HG03571 (cell line): ENCODE results near the gene PVR.
"Not testable (repeated sequence)": the region's sequence is repeated elsewhere in the genome, so short reads cannot be mapped to it uniquely, and the experiment has no call there.

Experiments
- ATAC-seq: cut with Tn5 transposase; IDR thresholded peaks from one replicate; pipeline ENCODE4 v1.9.1; 2021; ENCODE audit not compliant: unreplicated experiment

The PVR gene

GRCh38 chr19:44643605-44644401 lies at the start of gene PVR:
Gene PVR, plus strand, starts transcription at chr19:44643910. Its CDS starts 187 bp downstream, at chr19:44644097.
- no peak for ATAC-seq

GRCh38 chr19:44596428-44597130 lies 47.1 kb upstream of the PVR start:
- no peak for ATAC-seq

- no peak for ATAC-seq
Observed at GRCh38 chr19:44597131-44597491, 46.6 kb upstream of the PVR start.

GRCh38 chr19:44598355-44598754 lies 45.4 kb upstream of the PVR start:
- ATAC-seq, result no peak

GRCh38 chr19:44598880-44599279 lies 44.8 kb upstream of the PVR start:
- ATAC-seq, result no peak

GRCh38 chr19:44600466-44600865 lies 43.2 kb upstream of the PVR start:
- ATAC-seq, result no peak

- ATAC-seq, result no peak
Observed at GRCh38 chr19:44602081-44602480, 41.6 kb upstream of the PVR start.

GRCh38 chr19:44603201-44603945 lies 40.3 kb upstream of the PVR start:
- ATAC-seq, result no peak

GRCh38 chr19:44604241-44604640 lies 39.5 kb upstream of the PVR start:
- ATAC-seq, result no peak

- ATAC-seq, result no peak
Observed at GRCh38 chr19:44605547-44605946, 38.2 kb upstream of the PVR start.

GRCh38 chr19:44607049-44607448 lies 36.7 kb upstream of the PVR start:
- ATAC-seq, result no peak

GRCh38 chr19:44607917-44608316 lies 35.8 kb upstream of the PVR start:
- ATAC-seq, result no peak

GRCh38 chr19:44608391-44608821 lies 35.3 kb upstream of the PVR start:
- ATAC-seq, result no peak

- ATAC-seq, result no peak
Observed at GRCh38 chr19:44609219-44609618, 34.5 kb upstream of the PVR start.

- ATAC-seq, result not testable (repeated sequence)
Observed at GRCh38 chr19:44610497-44610896, 33.2 kb upstream of the PVR start.

GRCh38 chr19:44611812-44612295 lies 31.9 kb upstream of the PVR start:
- no peak for ATAC-seq

GRCh38 chr19:44613295-44614178 lies 30.2 kb upstream of the PVR start, which contains the start of gene IGSF23:
Gene IGSF23, plus strand, starts transcription at chr19:44613563. Its CDS starts 83 bp downstream, at chr19:44613646.
- ATAC-seq, result no peak

GRCh38 chr19:44614313-44614712 lies 29.4 kb upstream of the PVR start:
- ATAC-seq, result no peak

- ATAC-seq, result no peak
Observed at GRCh38 chr19:44615863-44616247, 27.9 kb upstream of the PVR start.

GRCh38 chr19:44617110-44617880 lies 26.4 kb upstream of the PVR start:
- ATAC-seq, result no peak
